HEK293 (cell line): ENCODE results near the gene TDRKH.

ENCODE experiments used
- BCL11B ChIP-seq: fragments of 450-650 bp; formaldehyde crosslinking; IDR thresholded peaks from 2 replicates; pipeline ENCODE4 v1.5.1; 2016; ENCODE audit warnings: low read depth, missing biosample characterization, missing genetic modification characterization
- CTCF ChIP-seq: fragments of 450-650 bp; formaldehyde crosslinking; IDR thresholded peaks from 2 replicates; pipeline ENCODE4 v1.5.1; 2016; ENCODE audit warnings: missing biosample characterization, missing genetic modification characterization
- EGR2 ChIP-seq: fragments of 450-650 bp; formaldehyde crosslinking; IDR thresholded peaks from 2 replicates; pipeline ENCODE4 v1.5.1; 2016; ENCODE audit warnings: low read depth, missing biosample characterization, missing genetic modification characterization
- FEZF1 ChIP-seq: fragments of 450-650 bp; formaldehyde crosslinking; IDR thresholded peaks from 2 replicates; pipeline ENCODE4 v1.5.1; 2016; ENCODE audit warnings: missing biosample characterization, missing genetic modification characterization
- HIC1 ChIP-seq: fragments of 450-650 bp; formaldehyde crosslinking; IDR thresholded peaks from 2 replicates; pipeline ENCODE4 v1.5.1; 2016; ENCODE audit warnings: missing biosample characterization, missing genetic modification characterization
- KLF1 ChIP-seq: fragments of 450-650 bp; formaldehyde crosslinking; IDR thresholded peaks from 2 replicates; pipeline ENCODE4 v1.5.1; 2016; ENCODE audit warnings: missing biosample characterization, missing genetic modification characterization
- PRDM1 ChIP-seq: fragments of 450-650 bp; formaldehyde crosslinking; IDR thresholded peaks from 2 replicates; pipeline ENCODE4; 2016; ENCODE audit warnings: missing biosample characterization, missing genetic modification characterization
- PRDM4 ChIP-seq: fragments of 450-650 bp; formaldehyde crosslinking; IDR thresholded peaks from 2 replicates; pipeline ENCODE4 v1.5.1; 2017; ENCODE audit warnings: missing biosample characterization, missing genetic modification characterization
- ZBTB26 ChIP-seq: fragments of 450-650 bp; formaldehyde crosslinking; optimal IDR thresholded peaks from 2 replicates; pipeline ENCODE3; 2016; ENCODE audit warnings: missing biosample characterization, mild to moderate bottlenecking, missing genetic modification characterization
- ZFHX2 ChIP-seq: fragments of 450-650 bp; formaldehyde crosslinking; conservative IDR thresholded peaks from 2 replicates; pipeline ENCODE4 v1.5.1; 2016; ENCODE audit warnings: missing biosample characterization, missing genetic modification characterization
- ZFP3 ChIP-seq: fragments of 450-650 bp; formaldehyde crosslinking; IDR thresholded peaks from 2 replicates; pipeline ENCODE4 v1.5.1; 2016; ENCODE audit warnings: low read depth, missing biosample characterization, missing genetic modification characterization
- ZNF2 ChIP-seq: fragments of 450-650 bp; formaldehyde crosslinking; IDR thresholded peaks from 2 replicates; pipeline ENCODE4 v1.5.1; 2016; ENCODE audit warnings: missing biosample characterization, missing genetic modification characterization
- ZNF26 ChIP-seq: fragments of 450-650 bp; formaldehyde crosslinking; IDR thresholded peaks from 2 replicates; pipeline ENCODE4 v1.5.1; 2016; ENCODE audit warnings: missing biosample characterization, missing genetic modification characterization
- ZNF292 ChIP-seq: fragments of 450-650 bp; formaldehyde crosslinking; IDR thresholded peaks from 2 replicates; pipeline ENCODE4 v1.5.1; 2016; ENCODE audit warnings: low read depth, missing biosample characterization, missing genetic modification characterization, borderline replicate concordance
- ZNF341 ChIP-seq: fragments of 450-650 bp; formaldehyde crosslinking; IDR thresholded peaks from 2 replicates; pipeline ENCODE4; 2016; ENCODE audit warnings: low read depth, missing biosample characterization, missing genetic modification characterization
- ZNF354C ChIP-seq: fragments of 450-650 bp; formaldehyde crosslinking; IDR thresholded peaks from 2 replicates; pipeline ENCODE4 v1.5.1; 2016; ENCODE audit warnings: missing biosample characterization, missing genetic modification characterization, low read depth, borderline replicate concordance
- ZNF404 ChIP-seq: fragments of 450-650 bp; formaldehyde crosslinking; IDR thresholded peaks from 2 replicates; pipeline ENCODE4 v1.5.1; 2017; ENCODE audit warnings: missing biosample characterization, missing genetic modification characterization
- ZNF548 ChIP-seq: fragments of 450-650 bp; formaldehyde crosslinking; IDR thresholded peaks from 2 replicates; pipeline ENCODE4 v1.5.1; 2016; ENCODE audit warnings: missing biosample characterization, missing genetic modification characterization
- ZNF626 ChIP-seq: fragments of 450-650 bp; sonication (Bioruptor Pico); formaldehyde crosslinking; IDR thresholded peaks from 2 replicates; pipeline ENCODE4 v1.5.1; 2018; ENCODE audit warnings: missing biosample characterization, missing genetic modification characterization, inconsistent platforms
- ZNF785 ChIP-seq: fragments of 450-650 bp; formaldehyde crosslinking; IDR thresholded peaks from 2 replicates; pipeline ENCODE4 v1.5.1; 2016; ENCODE audit warnings: missing biosample characterization, missing genetic modification characterization
- ZNF843 ChIP-seq: fragments of 450-650 bp; formaldehyde crosslinking; IDR thresholded peaks from 2 replicates; pipeline ENCODE4 v1.5.1; 2016; ENCODE audit warnings: missing biosample characterization, missing genetic modification characterization
- ZSCAN30 ChIP-seq: fragments of 450-650 bp; IDR thresholded peaks from 2 replicates; pipeline ENCODE4 v1.5.1; 2018; ENCODE audit warnings: missing biosample characterization, mild to moderate bottlenecking, missing genetic modification characterization, moderate library complexity

TDRKH gene

GRCh38 chr1:151828921-151829320 is 38.6 kb upstream of the TDRKH start (continued):
- TF ChIP-seq ZNF354C (tag by site-specific recombination) (no peak), ZFP3 (tag by site-specific recombination) (no peak), ZNF26 (no peak), ZFHX2 (peak; percentile 78), ZNF626 (tag by site-specific recombination) (no peak), ZNF785 (tag by site-specific recombination) (no peak), PRDM4 (no peak), FEZF1 (tag by site-specific recombination) (no peak), KLF1 (peak; percentile 58; the same call in 1 of the 2 replicates), PRDM1 (tag by site-specific recombination) (peak; percentile 75), ZSCAN30 (no peak), ZNF548 (tag by site-specific recombination) (no peak), ZNF292 (tag by site-specific recombination) (no peak), ZNF404 (tag by site-specific recombination) (no peak), ZBTB26 (tag by site-specific recombination) (no peak), BCL11B (tag by site-specific recombination) (no peak), ZNF2 (no peak), EGR2 (tag by site-specific recombination) (peak; percentile 83), ZNF341 (tag by site-specific recombination) (no peak), ZNF843 (no peak), HIC1 (tag by site-specific recombination) (no peak), CTCF (tag by site-specific recombination) (no peak)
- TF ChIP-seq, all 188 proteins: peak for 7
